ENCODE results near the gene MYO9A.

GRCh38 chr15:71943806-71944205 is 174.1 kb downstream of the MYO9A start:
- TF ChIP-seq CTCF (IDR thresholded peaks at IDR 0.05) (no peak), POLR2A (IDR thresholded peaks at IDR 0.05) (no peak)
